GM19035 (cell line): ENCODE data around the gene VTI1A.

Source experiments
- ATAC-seq: cut with Tn5 transposase; IDR thresholded peaks from one replicate; pipeline ENCODE4 v1.9.1; 2021; ENCODE audit not compliant: unreplicated experiment

The VTI1A gene

DNA sequence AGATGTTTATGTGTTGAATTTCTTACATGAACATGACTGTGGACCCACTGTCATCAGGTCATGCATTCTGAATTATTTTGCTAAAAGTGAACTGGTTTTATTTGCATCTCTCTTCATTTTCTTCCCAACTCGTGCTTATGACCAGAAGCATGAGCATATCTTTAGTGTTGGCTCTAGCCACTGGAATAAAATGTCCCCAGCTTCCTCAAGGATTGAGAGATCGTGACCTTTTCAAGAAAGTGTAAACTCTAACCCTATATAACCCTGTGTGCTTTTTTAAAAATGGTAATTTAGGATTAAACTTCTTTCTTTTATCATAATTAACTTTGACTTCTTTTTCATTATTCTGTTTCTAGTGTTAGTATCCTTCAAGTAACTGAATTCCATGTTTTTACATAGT is 55.5 kb downstream of the VTI1A start:
- no peak for ATAC-seq

DNA sequence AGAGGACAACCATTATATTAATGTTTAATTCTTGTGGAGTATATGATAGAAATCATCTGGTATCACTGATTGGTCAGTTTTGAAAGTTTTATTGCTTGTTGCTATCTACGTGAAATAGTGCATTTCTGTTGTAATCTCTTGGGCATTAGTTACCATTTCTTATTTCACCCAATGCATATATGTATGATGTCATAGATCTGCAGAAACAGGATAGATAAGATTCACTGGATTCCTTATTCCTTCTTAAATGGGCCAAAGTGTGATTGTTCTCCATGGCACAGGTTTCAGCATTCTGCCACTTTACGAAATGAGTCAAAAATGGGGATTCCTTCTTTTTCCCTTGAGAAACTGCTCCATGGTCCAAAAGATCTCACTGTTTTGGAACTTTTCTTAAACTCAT is 56.6 kb downstream of the VTI1A start:
- no peak for ATAC-seq

DNA sequence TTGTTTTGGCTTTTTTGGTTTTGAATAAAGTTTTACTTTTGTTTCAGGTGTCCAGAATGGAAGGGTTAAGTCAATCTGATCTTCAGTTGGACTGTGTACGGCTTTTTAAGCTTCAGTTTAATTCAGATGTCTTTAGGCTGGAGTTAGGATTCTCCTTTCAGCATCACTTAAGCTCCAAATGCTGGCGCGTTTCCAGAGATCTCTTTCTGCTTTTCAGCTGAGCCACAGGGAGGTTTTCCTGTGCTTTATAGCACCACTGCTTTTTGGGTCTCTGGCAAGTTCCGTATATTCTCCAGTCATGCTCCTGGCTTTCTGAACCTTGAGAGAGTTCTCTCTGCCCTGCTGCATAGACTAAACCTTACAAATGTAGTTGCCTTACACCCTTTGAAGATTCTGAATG is 60.0 kb downstream of the VTI1A start:
- no peak for ATAC-seq

DNA sequence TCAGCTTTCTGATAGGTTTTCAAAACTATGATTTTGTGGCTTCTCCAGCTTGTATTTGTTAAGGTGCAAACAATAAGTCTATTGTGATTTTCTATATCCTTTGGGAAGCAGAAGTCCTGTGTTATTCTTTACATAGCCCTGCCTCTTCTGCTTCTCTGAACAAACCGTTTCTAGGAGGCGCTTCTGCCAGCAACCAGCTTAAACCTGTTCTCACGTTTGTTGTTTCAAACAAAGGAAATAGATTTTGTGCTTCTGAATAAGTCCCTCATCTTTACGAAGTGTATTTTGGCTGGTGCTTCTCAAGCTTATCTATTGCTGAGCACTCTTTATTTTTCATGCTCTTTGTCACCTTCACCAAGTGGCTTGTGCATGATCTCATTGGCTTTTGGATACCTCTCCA is 61.0 kb downstream of the VTI1A start:
- ATAC-seq, result no peak

- ATAC-seq, result no peak
Observed at GRCh38 chr10:112509558-112510291, 62.7 kb downstream of the VTI1A start.

DNA sequence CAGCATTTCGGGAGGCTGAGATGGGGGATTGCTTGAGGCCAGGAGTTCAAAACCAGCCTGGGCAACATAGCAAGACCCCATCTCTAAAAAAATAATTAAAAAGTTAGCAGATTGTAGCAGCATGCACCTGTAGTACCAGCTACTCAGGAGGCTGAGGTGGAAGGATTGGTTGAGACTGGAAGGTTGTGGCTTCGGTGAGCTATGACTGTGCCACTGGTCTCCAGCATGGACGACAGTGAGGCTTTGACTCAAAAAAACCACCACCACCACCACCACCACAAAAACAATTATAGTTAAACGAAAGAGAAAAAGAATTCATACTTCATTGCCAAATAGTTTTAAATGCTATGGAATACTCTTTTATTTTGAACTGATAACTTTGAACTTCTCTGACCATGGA is 63.4 kb downstream of the VTI1A start:
- ATAC-seq, result no peak

- no peak for ATAC-seq
Observed at GRCh38 chr10:112512294-112512693, 65.3 kb downstream of the VTI1A start.

DNA sequence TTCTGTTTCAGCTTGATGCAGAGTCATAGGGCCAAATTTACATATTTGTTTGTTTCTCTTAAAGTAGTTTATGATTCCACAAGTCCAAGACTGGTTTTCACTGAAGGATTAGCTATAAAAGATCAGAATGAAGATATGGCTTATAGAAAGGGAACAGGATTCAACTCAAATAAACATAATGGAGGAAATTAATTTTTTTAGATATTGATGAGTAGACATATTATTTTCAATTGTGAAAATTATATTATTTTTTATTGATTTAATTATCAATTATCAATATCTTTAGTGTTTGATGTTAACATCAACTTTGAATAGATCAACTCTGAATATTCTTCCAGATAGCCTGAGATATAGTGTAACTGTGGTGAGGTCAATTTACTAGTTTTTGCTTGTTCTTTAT is 68.1 kb downstream of the VTI1A start:
- no peak for ATAC-seq

- no peak for ATAC-seq
Observed at GRCh38 chr10:112515852-112516251, 68.8 kb downstream of the VTI1A start.

DNA sequence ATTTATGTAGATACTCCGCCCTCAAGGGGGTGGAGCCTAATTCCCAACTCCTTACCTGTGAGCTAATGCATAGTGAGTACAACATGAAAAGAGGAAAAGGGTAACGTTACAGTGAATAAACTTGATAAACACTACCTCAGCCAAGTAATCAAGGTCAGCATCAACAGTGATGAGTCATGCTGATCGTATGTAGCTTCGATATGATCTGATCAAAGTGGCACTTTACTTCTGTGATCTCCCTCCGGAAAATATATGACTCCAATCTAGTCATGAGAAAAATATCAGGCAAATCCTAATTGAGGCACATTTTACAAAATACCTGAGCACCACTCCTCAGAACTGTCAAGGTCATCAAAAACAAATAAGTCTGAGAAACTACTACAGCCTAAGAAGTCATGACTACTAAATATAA is 70.4 kb downstream of the VTI1A start:
- no peak for ATAC-seq

GRCh38 chr10:112519133-112519761 is 72.2 kb downstream of the VTI1A start:
- ATAC-seq, result no peak

DNA sequence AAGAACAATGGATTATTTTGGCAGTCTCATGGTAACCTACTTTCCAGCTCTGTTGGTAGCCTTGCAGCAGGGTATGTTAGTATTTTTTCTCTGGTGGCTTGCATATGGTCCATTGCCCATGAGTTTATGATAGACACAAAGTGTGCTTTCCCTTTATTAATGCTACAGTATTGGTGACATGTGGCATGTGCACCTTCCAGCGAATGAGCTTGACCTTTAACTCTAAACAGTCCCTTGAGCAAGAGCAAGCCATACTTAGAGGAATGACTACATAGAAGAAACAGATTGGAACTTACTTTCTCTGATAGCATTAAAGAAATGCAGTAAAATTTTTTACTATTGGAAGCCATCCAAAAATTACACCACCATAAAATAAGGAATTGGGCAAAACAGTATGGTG is 73.9 kb downstream of the VTI1A start:
- no peak for ATAC-seq

DNA sequence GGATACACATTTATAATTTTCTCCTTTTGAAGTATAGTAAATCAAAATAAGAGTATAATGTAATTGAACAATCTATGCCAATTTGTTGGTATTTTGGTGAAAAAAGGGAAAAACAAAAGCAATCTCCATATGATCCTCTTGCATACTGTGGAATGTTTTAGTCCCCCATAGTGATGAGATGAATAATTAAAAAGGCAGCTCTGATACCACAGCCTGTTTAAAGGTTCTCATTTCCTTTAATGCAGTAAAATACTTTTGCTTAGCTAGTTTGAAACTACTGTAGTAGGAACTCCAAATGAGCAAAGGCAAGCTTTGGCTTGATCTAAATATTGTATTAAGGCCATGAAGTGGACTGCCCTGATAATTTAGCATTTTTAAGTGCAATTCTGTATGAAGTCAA is 77.6 kb downstream of the VTI1A start:
- no peak for ATAC-seq

- ATAC-seq, result no peak
Observed at GRCh38 chr10:112525200-112525599, 78.2 kb downstream of the VTI1A start.

DNA sequence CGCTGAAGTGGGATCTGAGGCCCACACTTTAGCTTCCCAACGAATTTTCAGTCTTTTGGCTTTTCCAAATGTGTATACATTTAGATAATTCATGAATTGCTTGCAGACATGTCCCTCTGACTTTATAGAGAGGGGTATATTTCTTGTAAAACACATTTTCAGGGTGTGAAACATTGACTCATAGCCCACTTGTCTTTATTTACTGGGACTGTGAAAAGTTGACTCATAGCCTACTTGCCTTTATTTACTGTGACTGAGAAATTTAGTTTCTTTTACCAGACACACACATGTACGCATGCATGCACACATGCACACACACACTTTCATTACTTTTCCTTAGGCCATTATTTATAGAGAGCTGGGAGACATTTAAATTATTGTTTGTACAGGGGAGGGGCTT is 79.1 kb downstream of the VTI1A start:
- ATAC-seq, result peak; percentile 73

DNA sequence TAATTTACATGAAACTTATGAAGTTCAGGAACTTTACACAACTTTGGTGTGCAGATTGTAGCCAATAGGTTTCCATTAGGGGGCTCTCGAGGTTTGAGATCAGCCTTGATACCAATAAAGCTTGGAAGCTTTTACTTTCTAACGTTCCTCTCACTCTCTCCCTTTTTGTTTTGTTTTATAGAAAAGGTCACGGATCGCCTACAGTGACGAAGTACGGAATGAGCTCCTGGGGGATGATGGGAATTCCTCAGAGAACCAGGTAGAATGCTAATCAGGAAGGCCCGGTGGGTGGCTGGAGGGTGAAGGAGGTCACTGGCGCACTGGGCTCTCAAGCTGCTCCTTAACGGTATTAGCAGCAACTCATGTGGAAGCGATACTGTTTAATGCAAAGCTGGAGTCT is 79.9 kb downstream of the VTI1A start:
- no peak for ATAC-seq

- ATAC-seq, result no peak
Observed at GRCh38 chr10:112528235-112528634, 81.2 kb downstream of the VTI1A start.

DNA sequence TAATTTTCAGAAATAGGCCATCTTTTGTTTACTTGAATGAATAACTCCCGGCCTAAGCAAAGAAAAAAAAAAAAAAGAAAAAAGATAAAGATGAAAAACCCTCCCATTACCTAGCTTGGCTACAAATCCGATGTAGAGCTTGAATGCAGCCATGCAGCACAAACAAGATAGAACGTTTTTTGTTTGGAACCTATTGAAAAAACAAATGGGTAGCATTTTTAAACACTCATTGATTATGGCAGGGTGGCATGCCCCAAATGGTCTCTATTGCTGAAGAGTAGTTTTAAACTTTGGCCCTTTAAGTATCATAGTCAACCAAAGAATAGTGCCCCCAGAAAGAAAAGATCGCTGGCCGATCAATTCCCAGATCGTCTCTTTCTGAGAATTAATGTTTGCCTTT is 84.4 kb downstream of the VTI1A start:
- no peak for ATAC-seq

GRCh38 chr10:112532189-112532588 is 85.2 kb downstream of the VTI1A start:
- peak; percentile 98 for ATAC-seq

- no peak for ATAC-seq
Observed at GRCh38 chr10:112532956-112533355, 85.9 kb downstream of the VTI1A start.

GRCh38 chr10:112533916-112534315 is 86.9 kb downstream of the VTI1A start:
- no peak for ATAC-seq

DNA sequence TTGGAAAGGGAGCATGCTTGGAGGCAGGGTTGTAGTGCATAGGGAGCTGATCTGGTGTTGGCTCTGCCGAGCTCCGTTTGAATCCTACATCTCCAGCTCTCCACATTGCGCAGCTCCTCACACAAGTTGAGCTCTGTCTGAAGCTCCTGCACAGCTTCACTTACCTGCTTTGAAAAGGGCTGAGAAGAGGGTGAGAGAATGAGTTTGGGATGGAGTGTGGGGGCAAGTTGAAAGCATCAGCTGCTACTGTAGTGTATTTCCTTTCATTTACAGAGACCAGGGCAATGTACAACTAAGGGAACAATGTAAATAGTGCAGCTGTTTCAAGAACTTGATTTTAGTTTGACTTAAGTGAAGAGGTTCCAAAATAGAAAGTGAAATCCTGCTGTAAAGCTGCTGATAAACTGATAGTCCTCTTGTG is 88.5 kb downstream of the VTI1A start:
- peak; percentile 41 for ATAC-seq

GRCh38 chr10:112536663-112537062 is 89.6 kb downstream of the VTI1A start:
- ATAC-seq, result no peak
